ENCODE measurements around the gene PLB1. TPM values are rescaled to one million over a fixed set of nuclear protein-coding genes. Genes with fewer than 3 reads are reported as not detected.

The PLB1 gene
- total and polyA plus RNA-seq, 9 of the 15 experiments (the other 6 are each of a cell fraction or from before 2014, with no cell fraction given): 0.01 to 0.09 (median 0.07) TPM; not detected in 2

DNA sequence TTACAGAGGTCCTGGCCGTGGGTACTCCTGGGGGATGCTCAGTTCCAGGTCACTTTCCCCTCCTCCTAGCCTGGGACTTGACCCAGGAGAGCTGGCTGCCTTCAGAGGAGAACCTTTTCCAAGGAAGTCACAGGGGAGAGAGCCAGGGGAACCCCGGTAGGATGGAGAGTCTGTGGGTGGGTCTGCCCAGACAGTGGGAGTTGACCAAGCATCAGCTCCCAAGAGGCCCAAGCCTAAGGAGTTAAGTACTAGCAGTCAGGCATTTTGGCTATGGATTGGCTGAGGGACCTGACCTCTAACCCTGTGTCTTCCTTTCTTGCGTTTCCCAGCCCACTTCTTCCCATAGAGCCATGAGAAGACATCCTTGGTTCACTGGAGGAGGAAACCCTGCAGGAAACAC is 48.8 kb upstream of the PLB1 start:
- intact Hi-C loops (cut with micrococcal nuclease): no loop called here

GRCh38 chr2:28447943-28448792 is 47.7 kb upstream of the PLB1 start:
- intact Hi-C loops (cut with micrococcal nuclease): no loop called here
- in situ Hi-C loops (cut with MboI): no loop called here
- ChIA-PET POLR2A (no interaction called here), CTCF (ENCODE audit: low intra/inter-chr PET ratio) (no interaction called here)
- Histone ChIP-seq H4K20me1 (replicated peaks; ENCODE audit: control insufficient read depth, insufficient read depth, low read length) (0 out of 2 replicates have a peak, but pooled peaks cover 7% of the 10 kb centered on the region), H3K4me3 (no peak overlapping the region), H3K4me1 (replicated peaks in 1 of 2; ENCODE audit: control insufficient read depth in 2 of 2, insufficient read depth in 2 of 2, low read length in 2 of 2) (peaks cover 7 to 10% of the 10 kb centered on the region in 2 experiments; a peak in 4 of 5 replicates), H3K9ac (ENCODE audit: insufficient read depth in 1 of 2, low read depth in 2 of 2, low read length in 2 of 2) (no peak overlapping the region), H3K9me3 (replicated peaks; ENCODE audit: control insufficient read depth, insufficient read depth, low read depth, low read length) (no peaks in the 10 kb centered on the region), H3K27ac (ENCODE audit: extremely low read depth, low read depth, low read length) (no peak overlapping the region), H3K79me2 (ENCODE audit: control insufficient read depth, insufficient read depth, low read length) (no peaks in the 10 kb centered on the region), H2AFZ (ENCODE audit: low read depth, low read length) (no peak overlapping the region), H3K9me1 (ENCODE audit: control insufficient read depth, insufficient read depth, low read length) (no peaks in the 10 kb centered on the region), H3K36me3 (ENCODE audit: control insufficient read depth, insufficient read depth, low read length) (no peaks in the 10 kb centered on the region), H3K27me3 (ENCODE audit: control insufficient read depth in 2 of 2, insufficient read depth in 2 of 2, low read length in 2 of 2) (peaks cover 3 to 20% of the 10 kb centered on the region in 2 experiments; a peak in 2 of 5 replicates), H3K4me2 (ENCODE audit: insufficient read depth, low read length) (no peak overlapping the region)
- ATAC-seq: no peak
- 9% methylated on average over 8 of the region's 8 CpGs for WGBS (ENCODE audit: insufficient coverage, low coverage, missing lambda C conversion rate)
- BruUV-seq (replicated peaks): no TSS peak
- FAIRE-seq: no peak
- DNase-seq (ENCODE audit: extremely low read depth in 1 of 4, low spot score in 3 of 4): no peak
- no peak for TF ChIP-seq ZNF3 (CRISPR knock-in tag; IDR thresholded peaks at IDR 0.05)
- TF ChIP-seq PHF21A (IDR thresholded peaks at IDR 0.05; ENCODE audit: borderline replicate concordance, low read depth): no peak
- TF ChIP-seq MYC (IDR thresholded peaks at IDR 0.05; ENCODE audit: low read depth, low read length): no peak
- TF ChIP-seq MYC (CRISPR knock-in tag; IDR thresholded peaks at IDR 0.05; ENCODE audit: borderline replicate concordance, low read depth): no peak
- no peak for TF ChIP-seq NR3C1 (CRISPR knock-in tag; IDR thresholded peaks at IDR 0.05)
- TF ChIP-seq STAT5A (IDR thresholded peaks at IDR 0.05; ENCODE audit: borderline replicate concordance, low read length): no peak
- TF ChIP-seq ZNF239 (CRISPR knock-in tag; IDR thresholded peaks at IDR 0.05): no peak
- TF ChIP-seq, protein P1, sequence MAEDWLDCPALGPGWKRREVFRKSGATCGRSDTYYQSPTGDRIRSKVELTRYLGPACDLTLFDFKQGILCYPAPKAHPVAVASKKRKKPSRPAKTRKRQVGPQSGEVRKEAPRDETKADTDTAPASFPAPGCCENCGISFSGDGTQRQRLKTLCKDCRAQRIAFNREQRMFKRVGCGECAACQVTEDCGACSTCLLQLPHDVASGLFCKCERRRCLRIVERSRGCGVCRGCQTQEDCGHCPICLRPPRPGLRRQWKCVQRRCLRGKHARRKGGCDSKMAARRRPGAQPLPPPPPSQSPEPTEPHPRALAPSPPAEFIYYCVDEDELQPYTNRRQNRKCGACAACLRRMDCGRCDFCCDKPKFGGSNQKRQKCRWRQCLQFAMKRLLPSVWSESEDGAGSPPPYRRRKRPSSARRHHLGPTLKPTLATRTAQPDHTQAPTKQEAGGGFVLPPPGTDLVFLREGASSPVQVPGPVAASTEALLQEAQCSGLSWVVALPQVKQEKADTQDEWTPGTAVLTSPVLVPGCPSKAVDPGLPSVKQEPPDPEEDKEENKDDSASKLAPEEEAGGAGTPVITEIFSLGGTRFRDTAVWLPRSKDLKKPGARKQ (CRISPR knock-in tag; IDR thresholded peaks at IDR 0.05): no peak
- TF ChIP-seq EGR1 (conservative IDR thresholded peaks at IDR 0.05): no peak
- TF ChIP-seq FUS (optimal IDR thresholded peaks at IDR 0.05; ENCODE audit: low read depth, low read length): no peak
- TF ChIP-seq HEY1 (CRISPR knock-in tag; IDR thresholded peaks at IDR 0.05; ENCODE audit: borderline replicate concordance): no peak

More for the DNA sequence above, 48.8 kb upstream of the PLB1 start:
- no peaks in the 10 kb centered on the region for H4K20me1 ChIP-seq (replicated peaks; ENCODE audit: control insufficient read depth, insufficient read depth, low read length)
- no peak overlapping the region for H3K9ac ChIP-seq (ENCODE audit: insufficient read depth in 1 of 2, low read depth in 2 of 2, low read length in 2 of 2)
- peaks cover 3 to 10% of the 10 kb centered on the region in 2 experiments; a peak in 4 of 5 replicates for H3K4me1 ChIP-seq (replicated peaks in 1 of 2; ENCODE audit: control insufficient read depth in 2 of 2, insufficient read depth in 2 of 2, low read length in 2 of 2)
- no peak for ATAC-seq
- H3K4me2 ChIP-seq (ENCODE audit: insufficient read depth, low read length): no peak overlapping the region
- in situ Hi-C loops (cut with MboI): no loop called here
- no peaks in the 10 kb centered on the region for H3K36me3 ChIP-seq (ENCODE audit: control insufficient read depth, insufficient read depth, low read length)
- H3K27me3 ChIP-seq (ENCODE audit: control insufficient read depth in 2 of 2, insufficient read depth in 2 of 2, low read length in 2 of 2): peaks cover 5 to 15% of the 10 kb centered on the region in 2 experiments; a peak in 3 of 5 replicates
- WGBS (ENCODE audit: insufficient coverage, low coverage, missing lambda C conversion rate): 6% methylated on average over 3 of the region's 3 CpGs
- BruUV-seq (replicated peaks): no TSS peak
- TF ChIP-seq KHSRP (IDR thresholded peaks at IDR 0.05): no peak
- TF ChIP-seq ILK (tag; IDR thresholded peaks at IDR 0.05; ENCODE audit: borderline replicate concordance, low read depth): no peak
- H3K9me1 ChIP-seq (ENCODE audit: control insufficient read depth, insufficient read depth, low read length): no peaks in the 10 kb centered on the region
- no peak for FAIRE-seq
- no peak for DNase-seq (ENCODE audit: extremely low read depth in 1 of 4, low spot score in 3 of 4)
- no peak overlapping the region for H2AFZ ChIP-seq (ENCODE audit: low read depth, low read length)
- no peaks in the 10 kb centered on the region for H3K79me2 ChIP-seq (ENCODE audit: control insufficient read depth, insufficient read depth, low read length)
- ChIA-PET CTCF (ENCODE audit: low intra/inter-chr PET ratio) (no interaction called here), POLR2A (interaction anchor here (0.7 kb wide), 1 partner anchor 85 kb away, joined by 3 read pairs; no protein-coding TSS in a partner anchor)
- H3K9me3 ChIP-seq (replicated peaks; ENCODE audit: control insufficient read depth, insufficient read depth, low read depth, low read length): 0 out of 2 replicates have a peak, but pooled peaks cover 1% of the 10 kb centered on the region
- no peak overlapping the region for H3K27ac ChIP-seq (ENCODE audit: extremely low read depth, low read depth, low read length)
- no peak overlapping the region for H3K4me3 ChIP-seq

Data from K562 (cell line).